Spleen (tissue), 11 donors: Measurements from ENCODE around the gene ST6GALNAC5. TPM values are rescaled to one million over a fixed set of nuclear protein-coding genes. Genes with fewer than 3 reads are reported as not detected.

ENCODE experiments used
- DNase-seq: peaks from one replicate; pipeline ENCODE4 v3.0.0-alpha.2; 2020
- H3K27ac ChIP-seq, 8 donors: fragments of 200-600 bp; sonication (generic) in 7 of 8; 1 replicate in 4 of 8; 2 replicates in 4 of 8; pipeline versions ENCODE4 v1.5.0 to v1.8.0; 2016 to 2021; ENCODE audit warnings: inconsistent platforms in 4 of 8, mild to moderate bottlenecking in 4 of 8, moderate library complexity in 1 of 8
- H3K27me3 ChIP-seq, 7 donors: fragments of 200-600 bp; sonication (generic) in 6 of 7; replicated peaks in 1 of 7; 1 replicate in 4 of 7; 2 replicates in 3 of 7; pipeline versions ENCODE4 v1.5.0 to v1.8.0; 2016 to 2021; ENCODE audit warnings: inconsistent platforms in 3 of 7, mild to moderate bottlenecking in 1 of 7
- H3K36me3 ChIP-seq, 6 donors: fragments of 200-600 bp; sonication (generic) in 5 of 6; 1 replicate in 4 of 6; 2 replicates in 2 of 6; pipeline versions ENCODE4 v1.5.0 to v1.8.0; 2016 to 2021; ENCODE audit warnings: inconsistent platforms in 2 of 6
- H3K4me1 ChIP-seq, 6 donors: fragments of 200-600 bp; sonication (generic) in 5 of 6; 1 replicate in 3 of 6; 2 replicates in 3 of 6; pipeline versions ENCODE4 v1.5.0 to v1.8.0; 2016 to 2021; ENCODE audit warnings: inconsistent platforms in 3 of 6
- H3K4me3 ChIP-seq, 8 donors: fragments of 200-600 bp; sonication (generic) in 7 of 8; 1 replicate in 4 of 8; 2 replicates in 4 of 8; pipeline versions ENCODE4 v1.5.0 to v1.8.0; 2016 to 2021; ENCODE audit warnings: inconsistent platforms in 4 of 8, mild to moderate bottlenecking in 4 of 8, moderate library complexity in 2 of 8
- H3K9me3 ChIP-seq, 8 donors: fragments of 200-600 bp; sonication (generic) in 7 of 8; 1 replicate in 4 of 8; 2 replicates in 4 of 8; pipeline versions ENCODE4 v1.5.0 to v1.8.0; 2016 to 2021; ENCODE audit warnings: inconsistent platforms in 4 of 8
- CTCF ChIP-seq, 11 experiments: fragments of 200-600 bp in 7 of 11; fragments of 450-650 bp in 4 of 11; sonication (generic) in 4 of 11; IDR thresholded peaks in 8 of 11; conservative IDR thresholded peaks in 3 of 11; 1 replicate in 7 of 11; 2 replicates in 4 of 11; pipeline versions ENCODE4 v1.4.0 to v1.8.0; 2016 to 2021; ENCODE audit warnings: antibody characterized with exemption in 11 of 11, inconsistent platforms in 4 of 11, mild to moderate bottlenecking in 1 of 11
- POLR2A ChIP-seq, 3 donors: fragments of 450-650 bp; IDR thresholded peaks; one replicate each; pipeline ENCODE4 v1.5.1; 2017; ENCODE audit warnings: antibody characterized with exemption in 3 of 3, mild to moderate bottlenecking in 1 of 3
- POLR2AphosphoS5 ChIP-seq, 3 donors: sonication (generic); formaldehyde crosslinking; IDR thresholded peaks; one replicate each; pipeline ENCODE4 v1.5.1; 2017; ENCODE audit warnings: antibody characterized with exemption in 3 of 3
- WGBS, 5 donors: extraction: QIAGEN DNeasy Blood & Tissue Kit in 3 of 5; methylation state at CpG; one replicate each; pipeline versions ENCODE4 v1.1.5 to v1.1.7; 2013 to 2018; 5-methylcytosine and 5-hydroxymethylcytosine counted together
- intact Hi-C: fragments of 100-400 bp; cut with DNase I; formaldehyde crosslinking; loops from one replicate; pipeline ENCODE4 v1.15.0; 2023; ENCODE audit warnings: low total_unique reads
- polyA plus RNA-seq, 3 donors: library from polyadenylated mRNA; stranded (reverse); fragments of 200-250 nt; gene quantifications; one replicate each; pipeline ENCODE4 v1.2.1, GENCODE V29; 2013
- total RNA-seq, 7 donors: library from RNA; depleted of rRNA in 3 of 7; stranded (reverse); fragments of >200 nt in 3 of 7; fragmentation: NEBNext Ultra II Directional in 4 of 7; extraction: Animal tissue kit (Norgen Biotek cat#: 25700) in 4 of 7; gene quantifications; one replicate each; pipeline versions ENCODE4 v1.1.0 to v1.2.1, GENCODE V29; 2016 to 2021
- donor health status: healthy with polysubstance abuse.
- donor health status: DM: no; HTN: no; CAD: no; lungs with moderate emphysema.
- donor health status: DM: no; HTN: no; CAD: no.
- donor health status: Bipolar disorder and iron deficiency.
- donor health status: healthy.
- donor health status: DM: no; HTN: no; CAD: no.
- donor health status: DM: yes; HTN: yes; CAD: no.

ST6GALNAC5 gene
- total and polyA plus RNA-seq, 10 donors = 0.15 to 2.3 (median 1.6) TPM

GRCh38 chr1:77014073-77014788 lies 147.0 kb downstream of the ST6GALNAC5 start:
- Histone ChIP-seq H3K27ac (no peak overlapping the region), H3K27me3 (peaks cover 0 to 7% (median 0%) of the 10 kb centered on the region in 7 donors), H3K4me1 (no peaks in the 10 kb centered on the region), H3K9me3 (no peaks in the 10 kb centered on the region), H3K36me3 (no peaks in the 10 kb centered on the region), H3K4me3 (no peak overlapping the region)
- 84 to 92% (median 90%) methylated on average over 5 of the region's 5 CpGs for WGBS, 5 donors
- intact Hi-C loops = no loop called here
- TF ChIP-seq CTCF (IDR thresholded peaks at IDR 0.05 in 8 of 11, conservative IDR thresholded peaks at IDR 0.05 in 3 of 11) = no peak
- TF ChIP-seq POLR2AphosphoS5 (IDR thresholded peaks at IDR 0.05) = no peak
- no peak for TF ChIP-seq POLR2A (IDR thresholded peaks at IDR 0.05)
- DNase-seq = no peak

DNA sequence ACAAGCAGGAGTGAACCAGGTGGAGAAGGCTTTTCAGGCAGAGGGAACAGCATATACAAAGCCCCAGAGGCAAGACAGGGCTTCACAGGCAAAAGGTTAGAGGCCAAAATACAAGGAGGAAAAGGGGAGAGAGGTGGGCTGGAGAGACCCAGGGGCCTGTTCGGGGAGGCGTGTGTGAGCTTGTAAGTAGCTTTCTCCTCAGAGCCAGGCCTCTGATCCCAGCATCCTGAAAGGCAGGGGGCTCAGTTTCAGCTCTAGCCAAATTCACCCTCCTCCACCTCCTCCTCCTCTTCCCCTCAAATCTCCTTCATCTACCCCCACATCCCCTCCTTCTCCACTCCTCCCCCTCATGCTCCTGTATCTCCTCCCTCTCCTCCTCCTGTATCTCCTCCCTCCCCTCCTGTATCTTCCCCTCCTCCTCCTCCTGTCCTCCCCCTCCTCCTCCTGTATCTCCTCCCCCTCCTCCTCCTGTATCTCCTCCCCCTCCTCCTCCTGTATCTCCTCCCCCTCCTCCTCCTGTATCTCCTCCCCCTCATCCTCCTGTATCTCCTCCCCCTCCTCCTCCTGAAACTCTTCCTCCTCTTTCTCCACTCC lies 148.6 kb downstream of the ST6GALNAC5 start:
- Histone ChIP-seq H3K4me3 (no peak overlapping the region), H3K27me3 (peaks cover 0 to 7% (median 0%) of the 10 kb centered on the region in 7 donors), H3K36me3 (no peaks in the 10 kb centered on the region), H3K27ac (no peak overlapping the region), H3K9me3 (no peaks in the 10 kb centered on the region), H3K4me1 (no peaks in the 10 kb centered on the region)
- no peak for DNase-seq
- intact Hi-C loops = no loop called here
- TF ChIP-seq POLR2AphosphoS5 (IDR thresholded peaks at IDR 0.05) = no peak
- 74 to 90% (median 88%) methylated on average over 2 of the region's 2 CpGs for WGBS, 5 donors

DNA sequence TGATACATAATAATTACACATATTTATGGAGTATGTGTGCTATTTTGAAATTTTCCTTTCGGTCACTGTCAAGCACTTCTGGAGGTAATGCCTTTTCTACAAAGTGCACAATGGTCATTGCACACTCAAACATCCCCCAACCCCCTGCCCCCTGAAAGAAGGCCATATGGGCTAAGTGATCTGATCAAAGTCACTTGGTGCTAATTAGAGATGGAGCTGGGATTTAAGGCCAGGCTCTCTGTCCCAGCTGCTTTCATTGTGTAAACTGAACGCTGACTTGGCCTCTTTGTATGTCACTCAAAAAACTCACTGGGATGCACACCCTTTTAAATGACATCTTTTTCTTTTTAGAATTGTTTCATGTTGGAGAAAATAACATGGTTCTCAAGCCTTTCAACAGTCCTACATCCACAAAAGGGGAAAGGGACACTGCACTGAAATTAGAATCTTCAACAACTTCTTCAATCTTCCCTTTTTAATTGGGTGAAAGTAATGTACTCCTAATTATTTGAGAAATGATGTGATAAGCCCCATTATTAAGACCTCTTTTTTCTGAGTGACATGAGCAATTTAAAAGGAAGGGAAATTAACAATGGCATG lies 149.2 kb downstream of the ST6GALNAC5 start:
- Histone ChIP-seq H3K27ac (no peak overlapping the region), H3K9me3 (no peaks in the 10 kb centered on the region), H3K4me1 (no peaks in the 10 kb centered on the region), H3K4me3 (no peak overlapping the region), H3K36me3 (no peaks in the 10 kb centered on the region), H3K27me3 (peaks cover 0 to 7% (median 0%) of the 10 kb centered on the region in 7 donors)
- TF ChIP-seq POLR2AphosphoS5 (IDR thresholded peaks at IDR 0.05) = no peak
- no peak for TF ChIP-seq POLR2A (IDR thresholded peaks at IDR 0.05)
- TF ChIP-seq CTCF (IDR thresholded peaks at IDR 0.05 in 8 of 11, conservative IDR thresholded peaks at IDR 0.05 in 3 of 11) = no peak
- intact Hi-C loops = no loop called here
- no peak for DNase-seq
- WGBS, 5 donors = 70 to 84% (median 79%) methylated on average over 2 of the region's 2 CpGs

GRCh38 chr1:77018311-77018710 lies 151.0 kb downstream of the ST6GALNAC5 start:
- TF ChIP-seq POLR2AphosphoS5 (IDR thresholded peaks at IDR 0.05) = no peak
- WGBS, 5 donors = 53 to 70% (median 60%) methylated on average over 3 of the region's 3 CpGs
- intact Hi-C loops = no loop called here
- DNase-seq = no peak
- H3K27me3 ChIP-seq = peaks cover 0 to 7% (median 0%) of the 10 kb centered on the region in 7 donors
- H3K4me1 ChIP-seq = no peaks in the 10 kb centered on the region
- no peak overlapping the region for H3K27ac ChIP-seq
- H3K4me3 ChIP-seq = no peak overlapping the region
- H3K36me3 ChIP-seq = no peaks in the 10 kb centered on the region
- H3K9me3 ChIP-seq = no peaks in the 10 kb centered on the region

- Histone ChIP-seq H3K4me1 (no peaks in the 10 kb centered on the region), H3K4me3 (no peak overlapping the region), H3K36me3 (no peaks in the 10 kb centered on the region), H3K27ac (no peak overlapping the region), H3K27me3 (peaks cover 0 to 7% (median 0%) of the 10 kb centered on the region in 7 donors), H3K9me3 (no peaks in the 10 kb centered on the region)
- 82 to 94% (median 85%) methylated on average over 1 of the region's 1 CpG for WGBS, 5 donors
- TF ChIP-seq POLR2A (IDR thresholded peaks at IDR 0.05) (no peak), POLR2AphosphoS5 (IDR thresholded peaks at IDR 0.05) (no peak), CTCF (IDR thresholded peaks at IDR 0.05 in 8 of 11, conservative IDR thresholded peaks at IDR 0.05 in 3 of 11) (no peak)
- no peak for DNase-seq
- intact Hi-C loops = no loop called here
These were observed 151.5 kb downstream of the ST6GALNAC5 start for GRCh38 chr1:77018761-77019160.
